ENCODE measurements around the gene DZIP1. TPM values are rescaled to one million over a fixed set of nuclear protein-coding genes. Genes with fewer than 3 reads are reported as not detected.
A peak's percentile ranks its signal among the peaks of the same experiment; 100 is the strongest.

The DZIP1 gene
- total RNA-seq, 1 donor from 2014 or later = 18.3 TPM

GRCh38 chr13:95642999-95643398, 1.5 kb downstream of the DZIP1 start:
- H3K4me3 ChIP-seq (ENCODE audit: low read depth, low read length) = peak overlapping the region; percentile 78
- DNase-seq (ENCODE audit: low read depth) = no peak
- no peak for TF ChIP-seq CTCF (conservative IDR thresholded peaks at IDR 0.05; ENCODE audit: low read depth, low read length)

- TF ChIP-seq CTCF (conservative IDR thresholded peaks at IDR 0.05; ENCODE audit: low read depth, low read length) = no peak
- H3K4me3 ChIP-seq (ENCODE audit: low read depth, low read length) = peak overlapping the region; percentile 78
- DNase-seq (ENCODE audit: low read depth) = no peak
These were observed 2.4 kb downstream of the DZIP1 start for GRCh38 chr13:95642028-95642621.

GRCh38 chr13:95641291-95642027, 3.0 kb downstream of the DZIP1 start:
- no peak for TF ChIP-seq CTCF (conservative IDR thresholded peaks at IDR 0.05; ENCODE audit: low read depth, low read length)
- DNase-seq (ENCODE audit: low read depth) = no peak
- peak overlapping the region; percentile 78 for H3K4me3 ChIP-seq (ENCODE audit: low read depth, low read length)

GRCh38 chr13:95636853-95637252, 7.7 kb downstream of the DZIP1 start:
- TF ChIP-seq CTCF (conservative IDR thresholded peaks at IDR 0.05; ENCODE audit: low read depth, low read length) = no peak
- DNase-seq (ENCODE audit: low read depth) = no peak
- H3K4me3 ChIP-seq (ENCODE audit: low read depth, low read length) = no peak overlapping the region

- DNase-seq (ENCODE audit: low read depth) = no peak
- no peak overlapping the region for H3K4me3 ChIP-seq (ENCODE audit: low read depth, low read length)
- TF ChIP-seq CTCF (conservative IDR thresholded peaks at IDR 0.05; ENCODE audit: low read depth, low read length) = no peak
These were observed 13.9 kb downstream of the DZIP1 start for GRCh38 chr13:95630593-95630992.

- TF ChIP-seq CTCF (conservative IDR thresholded peaks at IDR 0.05; ENCODE audit: low read depth, low read length) = no peak
- no peak for DNase-seq (ENCODE audit: low read depth)
These were observed 15.4 kb downstream of the DZIP1 start for GRCh38 chr13:95629071-95629470.

GRCh38 chr13:95628488-95628887, 16.0 kb downstream of the DZIP1 start:
- no peak overlapping the region for H3K4me3 ChIP-seq (ENCODE audit: low read depth, low read length)
- no peak for DNase-seq (ENCODE audit: low read depth)
- TF ChIP-seq CTCF (conservative IDR thresholded peaks at IDR 0.05; ENCODE audit: low read depth, low read length) = no peak

More at GRCh38 chr13:95629071-95629470, 15.4 kb downstream of the DZIP1 start:
- H3K4me3 ChIP-seq (ENCODE audit: low read depth, low read length) = no peak overlapping the region

Data from epithelial cell of proximal tubule (primary cell).